NCI-H2171 treated with DMSO at 0.1 percent for 48 hours (cell line): ENCODE results near the gene C17orf107.
A peak's percentile ranks its signal among the peaks of the same experiment; 100 is the strongest.

Source experiments
- DNase-seq: peaks from one replicate; lab custom pipeline; 2025; lab: John Stamatoyannopoulos, UW

Gene C17orf107

DNA sequence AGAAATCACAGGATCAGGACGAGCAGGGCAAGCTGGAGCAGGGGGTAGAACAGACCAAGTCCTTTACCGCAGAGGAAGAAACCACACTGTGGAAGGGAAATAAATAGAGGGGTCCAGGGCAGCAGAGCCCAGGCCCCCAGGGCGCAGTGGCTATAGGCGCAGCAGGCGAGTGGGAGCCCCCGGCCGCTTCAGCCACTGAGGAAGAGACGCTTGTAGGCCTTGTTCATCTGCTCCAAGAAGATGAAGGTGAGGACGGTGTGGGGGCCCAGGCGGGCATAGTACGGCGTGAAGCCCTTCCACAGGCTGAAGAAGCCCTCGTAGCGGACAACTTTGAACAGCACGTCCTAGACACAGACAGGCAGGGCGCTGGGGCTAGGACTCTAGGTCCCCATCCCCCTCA, 38.2 kb downstream of the C17orf107 start:
- DNase-seq: no peak

DNA sequence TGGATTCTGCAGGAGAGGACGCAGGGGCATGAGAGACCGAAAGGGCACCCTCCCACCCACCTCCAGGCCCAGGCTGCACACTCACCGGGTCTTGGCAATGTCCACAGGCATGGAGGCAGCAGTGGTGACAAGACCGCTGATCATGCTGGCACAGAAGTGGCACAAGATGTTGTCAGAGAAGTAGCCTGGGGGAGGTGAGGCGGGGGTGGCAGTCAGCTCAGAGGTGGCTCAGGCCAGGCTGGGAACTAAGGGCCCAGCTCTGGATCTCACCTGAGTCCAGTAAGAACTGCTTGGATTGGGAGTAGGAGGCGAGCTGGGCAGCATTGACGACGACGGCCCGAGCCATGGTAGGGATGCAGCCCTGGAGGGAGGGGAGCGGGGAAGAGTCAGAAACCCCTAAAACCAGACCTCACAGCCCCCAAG, 38.7 kb downstream of the C17orf107 start:
- DNase-seq: no peak

DNA sequence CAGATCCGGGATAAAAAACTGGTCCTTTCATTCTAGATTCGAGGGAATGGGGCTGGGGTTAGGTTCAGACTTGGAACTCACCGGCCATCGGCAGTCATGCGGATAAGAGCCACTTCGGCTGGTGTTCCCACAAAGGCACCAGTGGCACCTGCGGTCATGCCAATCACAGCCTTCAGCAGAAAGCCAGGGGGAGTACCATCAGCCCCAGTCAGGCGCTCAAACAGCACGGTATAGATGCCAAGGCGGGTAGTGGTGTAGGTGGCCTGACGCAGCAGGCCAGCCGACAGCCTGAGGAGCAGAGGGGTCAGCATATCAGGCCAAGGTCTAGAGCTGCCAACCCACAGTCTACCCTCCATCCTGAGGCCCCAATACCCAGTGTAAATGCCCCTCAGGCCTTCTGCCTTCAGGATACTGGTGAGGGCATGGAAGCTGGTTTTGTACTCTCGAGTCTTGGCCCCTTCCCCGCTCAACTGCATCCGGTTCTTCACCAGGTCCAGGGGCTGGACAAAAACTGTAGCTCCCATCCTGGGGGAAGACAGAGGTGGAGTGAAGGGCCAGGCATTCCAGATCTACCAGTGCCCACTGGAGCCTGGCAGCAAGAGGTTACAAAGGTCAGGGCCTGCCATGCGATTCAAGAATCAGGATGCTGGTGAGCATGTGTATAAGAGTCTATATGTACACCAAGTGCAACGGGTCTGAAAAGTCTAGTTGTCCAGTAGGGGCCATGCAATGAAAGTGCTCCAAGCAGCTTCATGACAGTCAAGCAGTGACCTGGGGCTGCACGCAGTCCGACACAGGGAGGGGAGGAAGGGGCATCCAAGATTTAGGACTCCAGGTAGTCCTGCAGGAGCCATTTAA, 39.6 kb downstream of the C17orf107 start:
- DNase-seq: no peak

DNA sequence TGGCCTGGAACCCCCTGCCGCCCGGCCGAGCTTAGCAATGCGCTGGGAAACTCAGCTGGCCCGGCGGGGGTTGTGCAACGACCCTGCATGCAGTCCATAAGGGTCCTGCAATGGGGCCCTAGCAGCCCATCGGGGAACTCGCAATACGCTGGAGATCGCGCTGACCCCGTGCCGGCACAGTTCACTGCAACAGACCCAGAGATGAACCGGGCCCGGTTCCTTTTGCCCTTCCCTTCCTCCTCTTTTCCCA, 40.1 kb downstream of the C17orf107 start:
- no peak for DNase-seq

DNA sequence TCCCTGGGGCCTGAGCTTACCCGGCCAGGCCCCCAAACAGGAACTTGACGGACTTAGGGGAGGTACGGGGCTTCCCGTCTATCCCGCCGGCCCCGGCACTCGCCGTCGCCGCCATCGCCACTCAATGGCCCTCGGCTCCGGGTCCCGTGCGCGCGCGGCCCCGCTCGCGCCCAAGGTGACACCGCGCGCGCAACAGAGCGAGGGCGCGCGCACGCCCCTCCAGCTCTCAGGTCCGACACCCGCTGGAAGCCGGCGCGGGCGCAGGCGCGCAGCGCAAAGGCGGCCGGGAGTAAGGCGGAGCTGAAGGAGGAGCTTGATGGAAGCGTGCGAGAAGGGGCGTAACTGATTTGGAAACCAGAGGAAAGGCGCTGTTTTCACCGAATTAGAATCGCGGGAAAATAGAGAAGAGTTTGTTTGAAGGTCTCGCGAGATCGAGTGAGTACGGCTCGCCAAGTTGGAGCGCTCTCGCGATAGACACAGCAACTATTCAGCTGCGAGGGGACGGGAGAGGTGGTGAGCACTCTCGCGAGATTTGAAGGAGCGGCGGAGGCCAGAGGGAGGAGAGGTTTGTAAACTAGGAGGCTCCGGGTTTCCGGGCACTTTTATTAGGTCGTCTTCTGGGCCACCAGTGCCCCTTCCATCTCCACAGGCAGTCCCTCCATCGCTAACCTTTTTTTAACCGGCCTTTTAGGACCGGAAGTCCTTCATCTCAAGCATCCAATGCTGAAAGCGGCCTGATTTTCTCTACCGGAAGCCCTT, 40.6 kb downstream of the C17orf107 start, which contains the start of the genes RNF167 and SLC25A11:
RNF167 (plus strand) TSS at position 473 of the 759 bp plus-strand sequence. CDS start 642 bp downstream, outside the sequence.
SLC25A11 (minus strand) TSS at position 251 of the 759 bp plus-strand sequence; CDS start at position 115, 136 bp downstream.
- DNase-seq: peak; percentile 100

DNA sequence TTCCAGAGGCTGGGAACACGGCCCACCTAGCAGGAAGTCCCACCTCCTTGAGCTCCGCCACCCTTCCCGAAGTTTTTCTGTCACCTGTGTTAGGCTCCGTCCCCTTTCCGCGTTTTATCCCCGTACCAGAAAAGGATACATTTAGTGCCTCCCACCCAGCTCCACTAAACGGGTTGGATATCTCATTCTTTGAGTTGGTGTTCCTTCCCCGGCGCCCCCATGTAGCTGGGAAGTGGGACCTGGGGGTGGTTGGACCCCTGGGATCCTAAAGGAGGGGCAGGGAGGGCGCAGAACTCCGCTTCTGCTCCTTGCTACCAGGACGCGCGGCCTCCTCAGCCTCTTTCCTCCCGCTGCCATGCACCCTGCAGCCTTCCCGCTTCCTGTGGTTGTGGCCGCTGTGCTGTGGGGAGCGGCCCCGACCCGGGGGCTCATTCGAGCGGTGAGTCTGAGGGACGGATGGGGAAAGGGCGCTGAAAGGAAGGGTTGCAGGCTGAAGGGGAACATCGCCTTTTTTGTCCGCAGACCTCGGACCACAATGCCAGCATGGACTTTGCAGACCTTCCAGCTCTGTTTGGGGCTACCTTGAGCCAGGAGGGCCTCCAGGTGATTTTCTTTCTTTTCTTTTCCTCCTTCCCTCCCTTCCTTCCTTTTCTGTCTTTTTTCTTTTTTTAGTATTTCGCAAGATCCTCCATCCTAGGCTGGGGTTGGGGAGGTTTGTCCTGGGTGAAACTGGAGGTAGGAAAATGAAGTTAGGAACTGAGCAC, 41.4 kb downstream of the C17orf107 start:
- DNase-seq: no peak

DNA sequence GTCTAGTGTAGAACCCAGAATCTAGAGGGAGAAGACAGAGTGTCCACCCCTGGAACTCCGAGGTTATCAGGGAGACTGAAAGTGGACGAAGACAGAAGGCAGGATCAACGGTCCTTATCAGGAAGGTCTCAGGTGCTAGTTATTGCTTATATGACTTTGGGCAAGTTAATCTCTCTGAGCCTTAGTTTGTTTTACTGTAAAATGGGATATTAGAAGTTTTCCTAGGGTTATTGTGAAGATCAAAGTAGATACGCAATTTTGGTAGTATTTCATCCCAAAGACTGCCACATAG, 41.9 kb downstream of the C17orf107 start:
- DNase-seq: no peak

DNA sequence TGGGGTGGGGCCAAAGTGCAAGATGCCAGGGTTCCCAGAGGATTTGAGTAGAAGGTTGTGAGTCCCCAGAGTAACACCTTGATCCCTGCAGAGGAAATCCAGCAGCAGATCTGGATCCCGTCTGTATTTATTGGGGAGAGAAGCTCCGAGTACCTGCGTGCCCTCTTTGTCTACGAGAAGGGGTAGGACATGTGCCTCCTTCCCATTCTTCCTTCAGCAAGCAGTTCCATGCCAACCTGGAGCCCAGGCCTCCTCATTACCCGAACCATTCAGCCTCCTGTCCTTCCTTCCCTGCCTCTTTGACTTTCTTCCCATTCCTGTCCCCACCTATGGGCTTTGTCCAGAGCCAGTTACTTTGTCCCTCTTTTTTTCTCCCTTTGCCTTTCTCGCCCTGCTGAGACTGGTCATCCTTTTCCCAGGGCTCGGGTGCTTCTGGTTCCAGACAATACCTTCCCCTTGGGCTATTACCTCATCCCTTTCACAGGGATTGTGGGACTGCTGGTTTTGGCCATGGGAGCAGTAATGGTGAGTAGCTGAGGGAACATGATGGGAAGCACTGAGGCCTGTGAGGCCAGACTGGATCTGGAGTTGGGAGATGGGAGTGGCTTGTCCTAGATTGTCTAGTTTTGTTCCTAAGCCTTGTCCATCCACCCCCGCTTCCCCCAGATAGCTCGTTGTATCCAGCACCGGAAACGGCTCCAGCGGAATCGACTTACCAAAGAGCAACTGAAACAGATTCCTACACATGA, 43.6 kb downstream of the C17orf107 start:
- no peak for DNase-seq

DNA sequence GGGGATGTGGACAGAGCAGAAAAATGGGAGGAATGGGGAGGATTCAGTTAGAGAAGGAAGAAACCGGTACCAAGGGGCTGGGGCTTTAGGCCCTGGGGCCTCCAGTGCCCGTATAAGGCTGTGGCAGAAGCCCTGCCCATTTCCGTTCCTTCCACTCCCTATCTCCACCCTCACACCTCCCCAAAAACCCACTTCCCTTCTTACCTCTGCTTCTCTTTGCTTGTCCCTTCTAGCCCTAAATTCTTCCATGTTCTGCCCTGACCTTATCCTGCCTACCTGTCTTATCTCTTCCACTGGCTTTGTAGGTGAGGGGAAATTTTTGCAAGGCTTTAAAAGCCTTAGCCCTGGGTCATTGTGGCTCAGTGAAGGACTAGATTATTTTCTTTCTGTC, 44.8 kb downstream of the C17orf107 start:
- no peak for DNase-seq

DNA sequence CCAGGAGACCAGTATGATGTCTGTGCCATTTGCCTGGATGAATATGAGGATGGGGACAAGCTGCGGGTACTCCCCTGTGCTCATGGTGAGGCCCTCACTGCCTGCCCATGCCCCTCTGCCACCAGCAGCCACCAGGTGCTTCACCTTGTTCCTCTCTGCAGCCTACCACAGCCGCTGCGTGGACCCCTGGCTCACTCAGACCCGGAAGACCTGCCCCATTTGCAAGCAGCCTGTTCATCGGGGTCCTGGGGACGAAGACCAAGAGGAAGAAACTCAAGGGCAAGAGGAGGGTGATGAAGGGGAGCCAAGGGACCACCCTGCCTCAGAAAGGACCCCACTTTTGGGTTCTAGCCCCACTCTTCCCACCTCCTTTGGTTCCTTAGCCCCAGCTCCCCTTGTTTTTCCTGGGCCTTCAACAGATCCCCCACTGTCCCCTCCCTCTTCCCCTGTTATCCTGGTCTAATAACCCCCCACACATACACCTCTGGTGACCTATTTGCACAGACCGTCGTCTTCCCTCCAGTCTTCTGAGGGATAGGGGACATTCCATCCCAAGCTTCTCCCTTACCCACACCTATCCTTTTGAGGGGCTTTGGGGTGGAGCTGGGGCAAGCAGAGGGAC, 45.3 kb downstream of the C17orf107 start:
- DNase-seq: no peak

DNA sequence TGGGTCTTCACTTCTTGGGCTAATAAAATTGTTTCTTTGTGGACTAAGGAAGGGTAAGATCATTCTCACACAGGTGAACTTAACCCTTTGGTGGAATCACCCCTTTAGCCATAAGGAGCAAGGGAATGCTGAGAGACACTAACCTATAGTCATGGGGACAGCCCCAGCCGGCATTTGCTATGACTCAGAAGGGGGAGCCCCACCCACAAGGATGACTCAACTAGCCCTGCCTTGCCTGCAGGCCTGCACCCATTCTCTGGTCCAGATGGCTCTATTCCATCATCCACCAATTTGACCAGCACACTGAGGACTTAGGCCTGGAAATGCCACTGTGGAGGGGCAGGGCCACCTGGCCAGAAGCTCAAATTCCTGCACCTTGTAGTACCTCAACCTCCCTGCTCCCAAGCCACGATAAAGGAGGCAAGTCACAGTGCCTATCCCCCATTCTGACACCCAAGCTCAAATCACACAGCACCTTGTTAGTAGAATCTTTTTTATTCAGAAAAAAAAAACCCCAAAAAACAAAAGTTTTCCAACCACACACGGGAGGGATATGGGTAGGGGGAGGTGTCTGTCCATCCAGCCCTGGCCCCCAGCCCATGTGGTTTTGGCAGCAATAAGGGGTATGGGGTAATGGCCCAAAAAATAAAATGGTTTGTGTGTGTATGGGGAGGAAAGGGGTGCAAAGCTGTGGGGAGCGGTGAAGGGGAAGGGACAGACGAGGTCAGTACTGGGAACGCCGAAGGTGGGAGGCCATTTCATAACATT, 46.0 kb downstream of the C17orf107 start:
- DNase-seq: no peak

DNA sequence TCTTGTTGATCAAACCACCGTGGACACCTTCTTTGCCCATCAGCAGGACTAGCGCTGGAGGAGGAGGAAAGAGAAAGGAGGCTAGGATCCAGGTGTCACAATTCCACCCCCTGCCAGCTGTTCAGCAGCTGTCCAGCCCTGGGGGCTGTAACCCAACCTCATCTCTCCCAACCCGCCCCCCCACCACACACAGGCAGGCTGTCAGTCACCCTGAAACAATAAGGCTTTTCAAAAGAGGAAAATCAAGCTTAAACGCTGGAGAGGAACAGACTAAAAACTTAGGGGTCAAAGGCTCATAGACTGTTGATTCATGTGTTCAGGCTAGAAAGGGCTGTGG, 46.6 kb downstream of the C17orf107 start:
- no peak for DNase-seq

DNA sequence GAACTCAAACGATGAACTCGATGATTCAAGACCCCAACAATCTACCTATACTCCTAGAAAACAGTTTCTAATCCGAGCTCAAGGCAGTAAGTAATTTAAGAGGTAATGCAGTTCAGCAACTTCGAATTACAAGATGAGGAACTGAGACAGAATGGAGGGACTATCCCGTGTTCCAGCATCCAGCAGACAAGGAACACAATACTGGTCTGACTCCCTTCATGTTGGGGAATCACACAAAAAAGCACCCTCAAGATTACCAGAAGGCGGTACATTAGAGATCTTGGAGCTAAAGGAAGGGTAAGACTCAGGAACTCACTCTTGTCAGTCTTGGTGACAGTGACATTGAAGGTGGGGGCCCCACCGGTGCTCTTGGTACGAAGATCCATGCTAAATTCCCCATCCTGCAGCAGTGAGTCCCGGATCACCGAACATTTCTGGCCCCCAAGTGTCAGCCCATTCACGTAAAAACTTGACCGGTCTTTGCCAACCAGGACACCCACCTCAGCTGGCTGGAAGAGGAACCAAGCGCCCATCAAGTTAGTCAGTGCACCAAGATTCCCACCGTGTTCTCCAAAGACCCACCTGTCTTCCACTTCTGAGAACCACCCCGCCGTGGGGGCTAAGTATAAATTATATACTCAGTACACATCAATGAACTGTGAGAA, 47.1 kb downstream of the C17orf107 start:
- no peak for DNase-seq

DNA sequence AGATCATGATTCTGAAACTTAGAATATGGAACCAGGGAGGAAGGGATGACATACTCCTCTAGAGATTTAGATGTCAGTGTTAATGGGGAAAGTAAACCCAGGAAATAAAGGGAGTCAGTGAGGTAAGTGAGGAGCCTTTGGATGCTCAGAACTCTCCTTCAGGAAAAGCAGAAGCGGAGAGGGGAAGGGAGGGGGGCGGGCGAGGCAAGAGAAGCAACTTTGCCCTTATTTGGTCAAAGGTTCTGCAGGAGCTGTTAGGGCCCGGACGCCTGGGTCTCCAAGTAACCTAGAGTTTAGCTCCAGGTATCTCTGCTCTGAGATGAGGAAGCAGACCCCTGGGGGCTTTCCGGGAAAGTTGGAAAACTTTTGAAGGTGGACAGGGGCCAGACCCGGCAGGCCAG, 47.7 kb downstream of the C17orf107 start:
- DNase-seq: no peak

DNA sequence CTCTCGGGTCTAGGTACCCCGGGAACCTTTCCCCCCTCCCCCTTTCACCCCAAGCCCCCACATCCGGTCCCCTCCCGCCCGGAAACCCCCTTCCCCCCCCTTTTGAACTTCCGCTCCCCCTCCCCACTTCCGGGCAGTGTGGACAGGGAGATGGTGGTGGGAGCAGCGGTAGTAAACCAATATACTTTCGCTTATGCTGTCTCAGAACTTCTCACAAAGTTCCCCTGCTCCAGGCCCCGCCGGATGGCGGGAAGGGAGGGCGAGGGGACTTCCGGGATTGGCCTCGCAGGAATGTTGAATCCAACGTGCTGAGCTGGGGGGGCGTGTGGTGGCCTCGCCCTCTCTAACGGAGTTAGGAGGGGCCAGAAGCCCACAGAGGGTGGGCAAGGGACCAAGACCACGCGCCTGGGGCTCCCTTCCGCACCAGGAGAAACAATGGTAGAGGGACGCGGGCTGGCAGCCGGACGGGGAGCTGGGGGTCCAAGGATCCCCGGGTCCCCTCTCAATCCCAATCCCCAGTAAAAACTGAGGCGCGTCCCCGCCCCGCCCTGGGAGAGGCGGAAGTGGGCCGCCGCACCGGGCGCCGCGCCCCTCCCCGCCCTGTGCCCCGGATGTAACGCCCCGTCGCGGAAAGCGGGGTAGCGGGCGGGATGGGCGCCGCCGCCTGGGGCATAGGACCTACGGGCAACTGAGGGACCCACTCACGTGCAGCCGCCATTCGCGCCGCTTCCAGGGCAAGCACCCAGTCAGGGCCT, 48.3 kb downstream of the C17orf107 start:
- peak; percentile 41 for DNase-seq

DNA sequence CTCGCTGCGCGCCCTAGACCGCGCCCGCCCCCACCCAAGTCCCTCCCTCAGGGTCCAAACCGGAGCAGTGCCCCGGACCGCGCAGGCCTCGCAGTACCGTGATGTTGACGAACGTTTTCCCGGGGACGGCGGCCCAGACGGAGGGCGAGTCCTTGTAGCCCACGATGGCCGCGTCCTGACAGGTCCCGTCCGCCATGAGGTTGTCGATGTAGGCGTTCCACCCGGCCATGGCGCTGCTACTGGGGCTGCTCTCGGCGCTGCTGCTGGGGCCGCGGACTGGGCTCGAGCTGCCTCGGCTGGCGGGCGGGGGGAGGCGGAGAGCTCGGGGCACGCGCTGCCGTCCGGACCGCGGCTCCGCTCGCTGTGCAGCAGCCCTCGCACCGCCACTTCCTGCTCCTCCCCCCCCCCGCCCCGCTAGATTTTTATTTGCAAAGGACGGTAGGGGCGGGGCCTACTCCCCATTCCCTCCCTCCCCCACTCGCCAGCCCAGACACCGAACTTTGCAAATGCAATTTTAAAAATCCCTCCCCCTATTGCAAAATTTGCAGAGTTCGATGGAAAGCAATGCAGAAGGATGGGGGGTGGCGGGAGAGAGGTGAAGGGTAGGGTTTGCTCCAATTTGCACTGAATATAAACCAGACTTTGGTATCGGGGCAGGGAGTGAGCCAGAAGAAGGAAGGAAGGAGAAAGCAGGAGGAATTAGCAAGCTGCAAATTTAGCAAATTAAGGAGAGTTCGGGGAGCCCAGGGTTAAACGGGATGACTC, 49.0 kb downstream of the C17orf107 start, which contains the start of gene PFN1:
PFN1 (minus strand) TSS at position 365 of the 765 bp plus-strand sequence; CDS start at position 229, 136 bp downstream.
- peak; percentile 87 for DNase-seq

DNA sequence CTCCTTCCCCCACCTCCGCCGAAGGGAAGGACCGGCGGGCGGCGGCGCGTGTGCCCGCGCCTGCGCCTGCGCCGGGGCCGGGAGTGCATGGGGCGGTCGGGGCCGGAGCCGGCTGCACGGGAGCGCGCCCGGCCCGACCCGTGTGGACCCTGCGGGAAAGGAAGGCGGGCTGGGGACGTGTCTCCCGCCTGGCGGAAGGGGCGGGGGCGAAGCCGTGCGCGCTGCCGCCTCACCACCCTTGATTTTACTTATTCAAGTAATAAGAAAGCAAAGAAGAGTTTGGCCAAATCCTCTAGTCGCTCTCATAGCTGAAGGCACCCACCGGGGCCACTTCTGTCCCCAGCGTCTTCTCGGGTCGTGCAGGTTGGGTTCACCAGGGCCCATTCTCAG, 49.6 kb downstream of the C17orf107 start:
- peak; percentile 87 for DNase-seq

DNA sequence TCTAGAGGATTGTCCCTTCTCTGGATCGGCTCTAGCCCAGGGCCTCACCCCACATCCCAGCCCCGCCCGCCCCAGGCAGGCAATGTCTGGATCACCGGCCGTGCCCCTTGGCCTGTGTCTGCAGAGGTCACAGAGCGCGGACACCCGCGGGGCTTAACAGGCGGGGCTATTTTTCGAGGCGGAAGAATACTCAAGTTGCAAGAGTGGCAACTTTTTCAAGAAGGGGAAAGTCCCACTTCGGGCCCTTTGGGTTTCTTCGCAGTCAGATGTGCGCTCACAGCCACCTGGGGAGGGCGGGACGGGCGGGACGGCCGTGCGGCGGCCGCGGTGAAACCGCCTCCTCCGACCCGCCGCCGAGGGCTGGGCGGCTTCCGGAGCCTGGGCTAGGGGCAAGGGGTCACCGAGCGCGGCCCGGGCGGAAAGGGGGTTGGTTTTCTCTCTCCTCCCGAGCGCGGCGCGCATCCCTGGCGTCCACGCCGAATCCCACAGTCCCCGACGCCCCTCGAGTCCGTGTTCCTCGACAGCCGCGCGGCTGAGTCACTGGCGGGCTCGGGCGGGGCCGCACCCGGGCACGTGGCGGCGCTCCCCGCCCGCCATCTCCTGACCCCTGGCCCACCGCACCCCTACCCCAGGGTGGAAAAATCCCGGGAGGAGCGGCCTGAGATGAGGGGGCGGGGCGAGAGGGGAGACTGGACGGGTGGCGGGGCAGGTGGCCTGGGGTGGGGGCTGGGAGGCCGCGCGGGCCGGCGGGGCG, 50.2 kb downstream of the C17orf107 start:
- DNase-seq: peak; percentile 66
